H1 (cell line): Measurements from ENCODE around the gene UGT1A6.

Experiments
- CBX5 ChIP-seq: fragments of 300-800, 300-1000 bp; sonication (generic); IDR thresholded peaks from 2 replicates; pipeline ENCODE4 v1.7.1; 2016; ENCODE audit warnings: antibody characterized with exemption, low read length, low read depth
- CHD2 ChIP-seq: IDR thresholded peaks from 2 replicates; pipeline ENCODE4 v1.6.1; 2012; ENCODE audit warnings: low read length, improper control_type of control experiment
- EZH2 ChIP-seq: fragments of 200-600 bp; sonication (generic); IDR thresholded peaks from 2 replicates; pipeline ENCODE4 v1.7.1; 2012; ENCODE audit warnings: low read depth, mild to moderate bottlenecking, moderate library complexity, low read length, inconsistent platforms; ENCODE audit not compliant: severe bottlenecking
- GABPA ChIP-seq: IDR thresholded peaks from 2 replicates; pipeline ENCODE4 v1.6.1; 2011; ENCODE audit warnings: mild to moderate bottlenecking, low read length, moderate library complexity, borderline replicate concordance; ENCODE audit not compliant: insufficient read depth
- HDAC2 ChIP-seq, 2 experiments: fragments of 300-600 bp in 1 of 2; sonication (generic) in 1 of 2; IDR thresholded peaks; 2 replicates each; pipeline ENCODE4 v1.6.1; 2011 to 2012; ENCODE audit warnings: low read depth in 2 of 2, low read length in 2 of 2, mild to moderate bottlenecking in 2 of 2, moderate library complexity in 2 of 2, borderline replicate concordance in 1 of 2, inconsistent platforms in 1 of 2
- JUND ChIP-seq: IDR thresholded peaks from 2 replicates; pipeline ENCODE4 v1.6.1; 2011; ENCODE audit warnings: mild to moderate bottlenecking, improper control_type of control experiment, low read length
- KDM4A ChIP-seq: IDR thresholded peaks from one replicate; pipeline ENCODE4 v1.7.1; 2012; ENCODE audit warnings: low read depth, mild to moderate bottlenecking, moderate library complexity, low read length, inconsistent platforms; ENCODE audit not compliant: severe bottlenecking
- POLR2A ChIP-seq, 2 experiments: IDR thresholded peaks; 1 replicate in 1 of 2; 2 replicates in 1 of 2; pipeline ENCODE4 v1.6.1; 2011; ENCODE audit warnings: low read depth in 2 of 2, low read length in 2 of 2, mild to moderate bottlenecking in 2 of 2; ENCODE audit errors: control extremely low read depth in 1 of 2
- POLR2AphosphoS5 ChIP-seq: IDR thresholded peaks from 2 replicates; pipeline ENCODE4 v1.6.1; 2011; ENCODE audit warnings: low read depth, low read length
- RBBP5 ChIP-seq: IDR thresholded peaks from 2 replicates; pipeline ENCODE4 v1.7.1; 2012; ENCODE audit warnings: low read depth, mild to moderate bottlenecking, inconsistent platforms, low read length, moderate library complexity, borderline replicate concordance
- RXRA ChIP-seq: IDR thresholded peaks from 2 replicates; pipeline ENCODE4 v1.6.1; 2011; ENCODE audit warnings: low read depth, mild to moderate bottlenecking, low read length, moderate library complexity; ENCODE audit not compliant: insufficient read depth
- SP1 ChIP-seq: IDR thresholded peaks from 2 replicates; pipeline ENCODE4 v1.6.1; 2011; ENCODE audit warnings: low read depth, low read length
- SUZ12 ChIP-seq: fragments of 200-600 bp; sonication (generic); IDR thresholded peaks from 2 replicates; pipeline ENCODE4 v1.6.1; 2012; ENCODE audit warnings: mild to moderate bottlenecking, inconsistent platforms, low read length, moderate library complexity, mixed read lengths
- TF ChIP-seq, protein P1 (sequence below), 3 experiments: IDR thresholded peaks; 1 replicate in 2 of 3; 2 replicates in 1 of 3; pipeline versions ENCODE4 v1.5.1 to v1.6.1; 2011; ENCODE audit warnings: low read length in 3 of 3, mild to moderate bottlenecking in 3 of 3, inconsistent platforms in 2 of 3, low read depth in 1 of 3, moderate library complexity in 1 of 3; ENCODE audit not compliant: insufficient read depth in 1 of 3; ENCODE audit errors: control extremely low read depth in 1 of 3

DNA sequence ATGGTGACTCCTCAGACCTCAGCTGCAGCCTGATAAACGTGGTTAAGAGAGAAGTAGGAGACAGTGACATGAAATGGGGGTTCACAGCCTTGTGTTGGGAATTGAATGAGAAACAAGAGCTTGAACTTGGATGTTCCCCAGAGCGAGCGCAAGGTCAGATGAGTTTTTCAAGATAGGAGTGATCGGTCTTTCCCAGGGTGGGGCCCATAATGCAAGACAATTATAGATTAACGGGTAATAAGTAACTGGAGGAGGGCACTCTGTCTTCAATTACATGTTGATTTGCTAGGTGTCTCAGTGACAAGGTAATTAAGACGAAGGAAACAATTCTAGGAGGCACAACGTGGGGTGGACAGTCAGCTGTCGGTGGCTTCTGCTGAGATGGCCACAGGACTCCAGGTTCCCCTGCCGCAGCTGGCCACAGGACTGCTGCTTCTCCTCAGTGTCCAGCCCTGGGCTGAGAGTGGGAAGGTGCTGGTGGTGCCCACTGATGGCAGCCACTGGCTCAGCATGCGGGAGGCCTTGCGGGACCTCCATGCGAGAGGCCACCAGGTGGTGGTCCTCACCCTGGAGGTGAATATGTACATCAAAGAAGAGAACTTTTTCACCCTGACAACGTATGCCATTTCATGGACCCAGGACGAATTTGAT is 20.0 kb downstream of the UGT1A6 start, which contains the start of gene UGT1A5:
- TF ChIP-seq, protein P1, sequence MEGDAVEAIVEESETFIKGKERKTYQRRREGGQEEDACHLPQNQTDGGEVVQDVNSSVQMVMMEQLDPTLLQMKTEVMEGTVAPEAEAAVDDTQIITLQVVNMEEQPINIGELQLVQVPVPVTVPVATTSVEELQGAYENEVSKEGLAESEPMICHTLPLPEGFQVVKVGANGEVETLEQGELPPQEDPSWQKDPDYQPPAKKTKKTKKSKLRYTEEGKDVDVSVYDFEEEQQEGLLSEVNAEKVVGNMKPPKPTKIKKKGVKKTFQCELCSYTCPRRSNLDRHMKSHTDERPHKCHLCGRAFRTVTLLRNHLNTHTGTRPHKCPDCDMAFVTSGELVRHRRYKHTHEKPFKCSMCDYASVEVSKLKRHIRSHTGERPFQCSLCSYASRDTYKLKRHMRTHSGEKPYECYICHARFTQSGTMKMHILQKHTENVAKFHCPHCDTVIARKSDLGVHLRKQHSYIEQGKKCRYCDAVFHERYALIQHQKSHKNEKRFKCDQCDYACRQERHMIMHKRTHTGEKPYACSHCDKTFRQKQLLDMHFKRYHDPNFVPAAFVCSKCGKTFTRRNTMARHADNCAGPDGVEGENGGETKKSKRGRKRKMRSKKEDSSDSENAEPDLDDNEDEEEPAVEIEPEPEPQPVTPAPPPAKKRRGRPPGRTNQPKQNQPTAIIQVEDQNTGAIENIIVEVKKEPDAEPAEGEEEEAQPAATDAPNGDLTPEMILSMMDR (IDR thresholded peaks at IDR 0.05; ENCODE audit: control extremely low read depth in 1 of 3, insufficient read depth in 1 of 3, low read depth in 1 of 3, low read length in 3 of 3): no peak
- no peak for TF ChIP-seq POLR2A (IDR thresholded peaks at IDR 0.05; ENCODE audit: control extremely low read depth in 1 of 2, low read depth in 2 of 2, low read length in 2 of 2)
- no peak for TF ChIP-seq RBBP5
- TF ChIP-seq EZH2: no peak
- TF ChIP-seq SP1: no peak
- TF ChIP-seq JUND: no peak
- no peak for TF ChIP-seq HDAC2 (IDR thresholded peaks at IDR 0.05; ENCODE audit: borderline replicate concordance in 1 of 2, low read depth in 2 of 2, low read length in 2 of 2)
- no peak for TF ChIP-seq POLR2AphosphoS5
- no peak for TF ChIP-seq RXRA
- no peak for TF ChIP-seq KDM4A
- TF ChIP-seq CHD2: no peak
- TF ChIP-seq SUZ12: no peak
- TF ChIP-seq CBX5: no peak
- TF ChIP-seq GABPA: no peak
